ENCODE measurements around the gene KCTD8. TPM values are rescaled to one million over a fixed set of nuclear protein-coding genes. Genes with fewer than 3 reads are reported as not detected.

Gene KCTD8
- total RNA-seq, 1 donor from 2014 or later: 0.68 TPM

DNA sequence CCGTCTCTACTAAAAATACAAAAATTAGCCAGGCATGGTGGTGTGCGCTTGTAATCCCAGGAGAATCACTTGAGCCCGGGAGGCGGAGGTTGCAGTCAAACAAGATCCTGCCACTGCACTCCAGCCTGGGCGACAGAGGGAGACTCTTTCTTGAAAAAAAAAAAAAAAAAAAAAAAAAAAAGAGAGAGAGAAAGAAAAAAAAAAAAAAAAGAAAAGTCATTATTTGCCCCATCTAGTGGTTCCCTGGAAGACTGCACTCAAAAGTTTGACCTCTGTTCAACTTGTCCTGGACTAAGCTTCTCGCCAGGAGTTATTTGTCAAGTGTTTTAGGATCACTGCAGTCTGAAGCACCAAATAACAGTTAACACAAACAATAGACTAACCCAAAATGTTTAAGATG lies 45.3 kb upstream of the KCTD8 start:
- Mint-ChIP-seq H3K4me3 (ENCODE audit: unreplicated experiment) (no peak overlapping the region), H3K9me3 (ENCODE audit: unreplicated experiment) (peaks cover 3% of the 10 kb centered on the region), H3K27me3 (ENCODE audit: low read depth, unreplicated experiment) (no peaks in the 10 kb centered on the region), H3K27ac (ENCODE audit: unreplicated experiment) (no peak overlapping the region), H3K36me3 (ENCODE audit: low read depth, unreplicated experiment) (no peaks in the 10 kb centered on the region), H3K4me1 (ENCODE audit: low read depth, unreplicated experiment) (no peaks in the 10 kb centered on the region)
- Histone ChIP-seq H3K4me3 (ENCODE audit: insufficient read depth, low read depth, low read length) (no peak overlapping the region), H3K4me1 (ENCODE audit: insufficient read depth, low read length) (no peaks in the 10 kb centered on the region), H3K9me3 (ENCODE audit: insufficient read depth, low read depth, low read length) (no peaks in the 10 kb centered on the region), H3K79me2 (ENCODE audit: insufficient read depth, low read length) (no peaks in the 10 kb centered on the region), H3K4me2 (ENCODE audit: low read length) (no peak overlapping the region), H3K9ac (ENCODE audit: low read length) (no peak overlapping the region), H2AFZ (ENCODE audit: low read depth, low read length) (no peak overlapping the region), H3K27me3 (ENCODE audit: insufficient read depth, low read length) (no peaks in the 10 kb centered on the region), H4K20me1 (ENCODE audit: insufficient read depth, low read length) (no peaks in the 10 kb centered on the region), H3K36me3 (ENCODE audit: insufficient read depth, low read length) (no peaks in the 10 kb centered on the region), H3K27ac (ENCODE audit: low read depth, low read length) (no peak overlapping the region)
- peak; percentile 3 for DNase-seq (ENCODE audit: low read depth)
- FAIRE-seq: no peak
- TF ChIP-seq, protein P1, sequence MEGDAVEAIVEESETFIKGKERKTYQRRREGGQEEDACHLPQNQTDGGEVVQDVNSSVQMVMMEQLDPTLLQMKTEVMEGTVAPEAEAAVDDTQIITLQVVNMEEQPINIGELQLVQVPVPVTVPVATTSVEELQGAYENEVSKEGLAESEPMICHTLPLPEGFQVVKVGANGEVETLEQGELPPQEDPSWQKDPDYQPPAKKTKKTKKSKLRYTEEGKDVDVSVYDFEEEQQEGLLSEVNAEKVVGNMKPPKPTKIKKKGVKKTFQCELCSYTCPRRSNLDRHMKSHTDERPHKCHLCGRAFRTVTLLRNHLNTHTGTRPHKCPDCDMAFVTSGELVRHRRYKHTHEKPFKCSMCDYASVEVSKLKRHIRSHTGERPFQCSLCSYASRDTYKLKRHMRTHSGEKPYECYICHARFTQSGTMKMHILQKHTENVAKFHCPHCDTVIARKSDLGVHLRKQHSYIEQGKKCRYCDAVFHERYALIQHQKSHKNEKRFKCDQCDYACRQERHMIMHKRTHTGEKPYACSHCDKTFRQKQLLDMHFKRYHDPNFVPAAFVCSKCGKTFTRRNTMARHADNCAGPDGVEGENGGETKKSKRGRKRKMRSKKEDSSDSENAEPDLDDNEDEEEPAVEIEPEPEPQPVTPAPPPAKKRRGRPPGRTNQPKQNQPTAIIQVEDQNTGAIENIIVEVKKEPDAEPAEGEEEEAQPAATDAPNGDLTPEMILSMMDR (IDR thresholded peaks at IDR 0.05; ENCODE audit: insufficient read depth, low read depth, low read length): peak; percentile 42
- no peak for TF ChIP-seq EZH2 (IDR thresholded peaks at IDR 0.05; ENCODE audit: insufficient read depth, low read length)

DNA sequence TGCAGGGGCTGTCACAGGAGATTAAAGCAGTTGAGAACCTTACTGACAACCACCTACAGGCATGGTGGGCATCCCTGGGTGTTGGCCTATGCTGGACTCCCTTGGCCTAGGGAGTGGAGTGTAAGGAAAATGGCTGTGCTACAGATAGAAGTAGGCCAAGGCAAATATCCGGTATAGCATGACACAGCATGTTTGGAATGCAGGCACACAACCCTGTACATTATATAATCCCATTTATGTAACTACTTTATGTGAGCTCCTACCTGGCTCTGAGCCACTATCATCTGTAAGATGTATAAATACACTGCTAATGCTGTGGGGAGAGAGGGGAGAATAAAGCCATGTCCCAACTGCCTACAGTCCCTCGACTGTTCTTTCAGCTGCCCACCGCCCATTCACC lies 38.7 kb upstream of the KCTD8 start:
- H3K79me2 ChIP-seq (ENCODE audit: insufficient read depth, low read length): no peaks in the 10 kb centered on the region
- H3K4me1 ChIP-seq (ENCODE audit: insufficient read depth, low read length): no peaks in the 10 kb centered on the region
- H3K4me3 ChIP-seq (ENCODE audit: insufficient read depth, low read depth, low read length): no peak overlapping the region
- TF ChIP-seq, protein P1 (IDR thresholded peaks at IDR 0.05; ENCODE audit: insufficient read depth, low read depth, low read length): no peak
- TF ChIP-seq EZH2 (IDR thresholded peaks at IDR 0.05; ENCODE audit: insufficient read depth, low read length): no peak
- H3K36me3 ChIP-seq (ENCODE audit: insufficient read depth, low read length): no peaks in the 10 kb centered on the region
- FAIRE-seq (no peak), DNase-seq (ENCODE audit: low read depth) (no peak)
- peaks cover 6% of the 10 kb centered on the region for H3K9me3 Mint-ChIP-seq (ENCODE audit: unreplicated experiment)
- H3K27me3 Mint-ChIP-seq (ENCODE audit: low read depth, unreplicated experiment): no peaks in the 10 kb centered on the region
- H3K4me3 Mint-ChIP-seq (ENCODE audit: unreplicated experiment): no peak overlapping the region
- no peak overlapping the region for H2AFZ ChIP-seq (ENCODE audit: low read depth, low read length)
- no peak overlapping the region for H3K27ac Mint-ChIP-seq (ENCODE audit: unreplicated experiment)
- H3K9me3 ChIP-seq (ENCODE audit: insufficient read depth, low read depth, low read length): no peaks in the 10 kb centered on the region
- H3K36me3 Mint-ChIP-seq (ENCODE audit: low read depth, unreplicated experiment): no peaks in the 10 kb centered on the region
- no peaks in the 10 kb centered on the region for H3K27me3 ChIP-seq (ENCODE audit: insufficient read depth, low read length)
- H3K4me1 Mint-ChIP-seq (ENCODE audit: low read depth, unreplicated experiment): no peaks in the 10 kb centered on the region
- H3K27ac ChIP-seq (ENCODE audit: low read depth, low read length): no peak overlapping the region
- no peak overlapping the region for H3K9ac ChIP-seq (ENCODE audit: low read length)
- no peaks in the 10 kb centered on the region for H4K20me1 ChIP-seq (ENCODE audit: insufficient read depth, low read length)
- no peak overlapping the region for H3K4me2 ChIP-seq (ENCODE audit: low read length)

DNA sequence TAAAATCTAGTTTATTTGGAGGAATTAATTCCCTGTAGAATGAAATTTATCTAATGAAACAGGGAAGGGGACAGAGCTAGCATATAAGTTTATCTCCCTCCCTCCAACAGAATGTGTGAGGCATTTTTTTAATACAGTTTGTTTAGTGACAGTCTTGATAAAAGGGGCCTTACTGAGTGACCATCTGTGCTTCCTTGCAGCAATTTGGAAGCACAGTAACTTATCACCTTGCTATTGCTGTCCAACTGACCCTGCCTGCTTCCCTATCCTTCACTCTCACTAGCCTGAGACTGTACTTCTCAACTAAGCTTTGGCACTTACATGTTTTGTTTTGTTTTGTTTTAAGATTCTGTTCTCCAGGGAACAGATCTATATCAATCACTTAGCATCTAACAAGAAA lies 31.1 kb upstream of the KCTD8 start:
- Histone ChIP-seq H3K4me3 (ENCODE audit: insufficient read depth, low read depth, low read length) (no peak overlapping the region), H3K36me3 (ENCODE audit: insufficient read depth, low read length) (no peaks in the 10 kb centered on the region), H4K20me1 (ENCODE audit: insufficient read depth, low read length) (no peaks in the 10 kb centered on the region), H3K4me2 (ENCODE audit: low read length) (no peak overlapping the region), H3K9me3 (ENCODE audit: insufficient read depth, low read depth, low read length) (no peaks in the 10 kb centered on the region), H3K79me2 (ENCODE audit: insufficient read depth, low read length) (no peaks in the 10 kb centered on the region), H3K27ac (ENCODE audit: low read depth, low read length) (no peak overlapping the region), H3K27me3 (ENCODE audit: insufficient read depth, low read length) (no peaks in the 10 kb centered on the region), H2AFZ (ENCODE audit: low read depth, low read length) (no peak overlapping the region), H3K4me1 (ENCODE audit: insufficient read depth, low read length) (no peaks in the 10 kb centered on the region), H3K9ac (ENCODE audit: low read length) (no peak overlapping the region)
- no peaks in the 10 kb centered on the region for H3K27me3 Mint-ChIP-seq (ENCODE audit: low read depth, unreplicated experiment)
- peaks cover 6% of the 10 kb centered on the region for H3K9me3 Mint-ChIP-seq (ENCODE audit: unreplicated experiment)
- no peak overlapping the region for H3K4me3 Mint-ChIP-seq (ENCODE audit: unreplicated experiment)
- no peaks in the 10 kb centered on the region for H3K4me1 Mint-ChIP-seq (ENCODE audit: low read depth, unreplicated experiment)
- H3K27ac Mint-ChIP-seq (ENCODE audit: unreplicated experiment): no peak overlapping the region
- FAIRE-seq: no peak
- H3K36me3 Mint-ChIP-seq (ENCODE audit: low read depth, unreplicated experiment): no peaks in the 10 kb centered on the region
- DNase-seq (ENCODE audit: low read depth): no peak
- no peak for TF ChIP-seq EZH2 (IDR thresholded peaks at IDR 0.05; ENCODE audit: insufficient read depth, low read length)
- TF ChIP-seq, protein P1 (IDR thresholded peaks at IDR 0.05; ENCODE audit: insufficient read depth, low read depth, low read length): no peak
